GM19099 (cell line): ENCODE data around the gene ZNF316.

Experiments
- POLR2A ChIP-seq: IDR thresholded peaks from 3 replicates; pipeline ENCODE4 v1.6.1; 2011; ENCODE audit warnings: low read depth; ENCODE audit not compliant: insufficient read length; ENCODE audit errors: extremely low read depth

The ZNF316 gene

DNA sequence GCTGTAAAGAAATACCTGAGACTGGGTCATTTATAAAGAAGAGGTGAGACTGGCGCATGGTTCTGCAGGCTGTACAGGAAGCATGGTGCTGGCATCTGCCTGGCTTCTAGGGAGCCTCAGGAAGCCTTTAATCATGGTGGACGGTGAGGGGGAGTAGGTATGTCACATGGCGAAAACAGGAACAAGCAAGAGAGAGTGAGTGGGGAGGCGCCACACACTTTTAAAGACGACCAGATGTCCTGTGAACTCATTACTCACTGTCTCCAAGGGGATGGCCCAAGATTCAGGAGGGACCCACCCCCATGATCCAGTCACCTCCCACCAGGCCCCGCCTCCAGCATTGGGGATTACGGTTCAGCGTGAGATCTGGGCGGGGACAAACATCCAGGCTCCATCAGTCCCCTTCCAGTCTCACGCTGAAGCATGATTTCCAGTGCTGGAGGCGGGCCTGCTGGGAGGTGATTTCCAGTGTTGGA, 3.2 kb downstream of the ZNF316 start:
- TF ChIP-seq POLR2A = no peak

DNA sequence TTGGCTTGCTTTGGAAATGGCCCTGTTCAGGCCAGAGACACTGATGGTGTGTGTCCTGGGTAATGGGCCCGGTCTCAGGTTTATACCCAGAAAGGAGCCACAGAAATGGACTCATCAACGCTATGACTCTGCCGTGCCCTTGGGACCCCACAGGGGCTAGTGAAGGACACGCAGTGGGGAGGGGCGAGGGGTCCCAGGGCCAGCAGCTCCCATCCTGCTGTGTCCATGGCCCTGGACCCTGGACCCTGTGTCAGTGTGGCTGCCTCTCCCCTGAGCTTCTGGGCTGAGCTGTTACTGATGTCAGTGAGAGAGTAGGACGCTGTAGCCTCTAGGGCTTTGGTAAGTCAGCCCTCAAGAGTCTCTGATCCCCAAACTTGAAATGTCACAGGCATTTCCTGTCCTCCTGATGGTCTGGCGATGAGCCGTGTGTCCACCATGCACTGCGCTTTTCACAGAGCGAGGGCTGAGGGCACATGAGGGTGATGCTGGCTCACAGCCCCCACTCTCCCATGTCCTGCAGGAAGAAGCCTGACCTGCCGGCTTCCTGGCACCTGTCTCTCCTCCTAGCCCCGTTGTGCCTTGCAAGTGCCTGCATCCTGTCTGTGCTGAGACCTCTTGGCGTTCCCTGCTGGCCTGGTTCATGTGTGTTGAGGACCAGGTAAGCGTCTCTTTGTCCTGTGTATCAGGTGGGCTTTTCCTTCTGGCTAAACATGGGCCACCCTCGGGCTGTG, 4.4 kb downstream of the ZNF316 start:
- no peak for TF ChIP-seq POLR2A

DNA sequence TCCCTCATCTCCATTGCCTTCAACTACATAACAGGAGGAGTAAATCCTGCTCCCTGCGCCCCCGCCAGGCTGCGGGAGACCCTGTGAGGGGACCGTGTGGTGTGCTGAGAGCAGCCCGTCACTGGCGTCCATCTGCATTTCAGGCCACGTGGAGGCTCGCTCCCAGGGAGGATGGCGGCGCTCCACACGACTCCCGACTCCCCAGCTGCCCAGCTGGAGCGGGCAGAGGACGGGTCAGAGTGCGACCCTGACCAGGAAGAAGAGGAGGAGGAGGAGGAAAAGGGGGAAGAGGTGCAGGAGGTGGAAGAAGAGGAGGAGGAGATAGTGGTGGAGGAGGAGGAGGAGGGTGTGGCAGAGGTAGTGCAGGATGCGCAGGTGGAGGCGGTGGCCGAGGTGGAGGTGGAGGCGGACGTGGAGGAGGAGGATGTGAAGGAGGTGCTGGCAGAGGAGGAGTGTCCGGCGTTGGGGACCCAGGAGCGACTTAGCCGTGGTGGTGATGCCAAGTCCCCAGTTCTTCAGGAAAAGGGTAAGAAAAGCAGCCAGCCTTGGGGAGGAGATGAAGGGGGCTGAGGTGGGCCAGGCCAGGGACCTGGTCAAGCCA, 5.2 kb downstream of the ZNF316 start:
- TF ChIP-seq POLR2A = no peak

DNA sequence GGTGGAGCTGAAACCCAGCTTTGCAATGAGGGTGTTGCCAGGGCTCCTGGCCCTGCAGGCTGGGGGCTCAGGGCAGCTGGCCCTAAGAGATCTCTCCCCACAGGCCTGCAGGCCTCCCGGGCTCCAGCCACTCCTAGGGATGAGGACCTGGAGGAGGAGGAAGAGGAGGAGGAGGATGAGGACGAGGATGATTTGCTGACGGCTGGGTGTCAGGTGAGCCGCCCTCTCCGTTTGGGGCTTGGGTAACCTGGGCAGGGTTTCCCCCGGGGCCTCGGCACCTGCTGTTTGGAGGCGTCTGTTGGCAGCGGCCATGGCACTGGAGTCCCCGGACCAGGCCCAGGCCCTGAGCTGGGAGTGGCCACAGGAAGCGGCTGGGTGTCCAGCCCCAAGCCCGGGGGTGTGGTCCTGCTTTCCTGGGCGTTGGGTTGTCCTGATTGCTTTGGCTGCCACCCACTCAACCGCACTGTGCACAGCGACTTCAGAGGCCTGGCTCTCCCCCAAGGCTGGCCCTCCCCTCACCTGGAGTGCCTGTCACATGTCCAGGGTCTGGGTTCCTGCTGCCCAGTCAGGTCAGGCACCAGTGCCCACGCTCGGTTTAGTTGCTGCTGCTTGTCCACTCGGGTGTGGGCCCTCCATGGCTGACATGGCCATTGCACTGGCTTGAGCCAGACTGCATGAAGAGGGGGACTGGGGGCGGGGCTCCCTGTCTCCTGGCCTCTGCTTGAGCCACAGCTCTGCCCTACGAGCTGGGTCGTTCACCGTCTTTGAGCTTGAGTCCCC, 5.9 kb downstream of the ZNF316 start:
- no peak for TF ChIP-seq POLR2A

DNA sequence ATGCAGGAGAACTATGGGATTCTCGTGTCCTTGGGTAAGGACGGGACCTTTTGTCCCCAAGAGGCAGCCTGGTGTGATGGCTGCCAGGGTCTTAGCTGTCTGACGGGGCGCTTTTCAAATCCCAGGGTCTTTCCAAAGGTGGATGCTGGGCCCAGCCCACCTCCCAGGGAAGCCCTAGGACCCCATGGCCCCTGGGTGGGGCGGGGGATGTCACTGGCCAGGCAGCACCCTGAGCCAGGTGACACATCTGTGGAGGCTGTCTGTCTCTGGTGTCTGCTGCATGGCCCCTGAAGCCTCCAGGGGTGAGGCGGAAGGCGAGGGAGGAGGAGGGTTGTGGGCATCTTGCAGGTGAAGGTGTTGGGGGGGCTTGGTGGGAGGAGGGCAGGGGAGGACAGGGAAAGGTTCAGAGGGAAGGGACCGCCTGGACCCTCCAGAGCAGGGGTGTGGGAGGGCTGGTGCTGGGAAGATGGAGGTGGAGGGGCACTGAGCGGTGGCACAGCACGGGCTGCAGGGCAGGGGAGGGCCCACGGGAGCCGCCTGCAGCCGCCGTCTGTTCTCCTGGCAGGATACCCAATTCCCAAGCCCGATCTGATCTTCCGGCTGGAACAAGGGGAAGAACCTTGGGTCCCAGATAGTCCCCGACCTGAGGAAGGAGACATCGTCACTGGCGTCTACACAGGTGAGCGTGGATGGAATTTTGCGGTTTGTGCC, 7.0 kb downstream of the ZNF316 start:
- TF ChIP-seq POLR2A = no peak

DNA sequence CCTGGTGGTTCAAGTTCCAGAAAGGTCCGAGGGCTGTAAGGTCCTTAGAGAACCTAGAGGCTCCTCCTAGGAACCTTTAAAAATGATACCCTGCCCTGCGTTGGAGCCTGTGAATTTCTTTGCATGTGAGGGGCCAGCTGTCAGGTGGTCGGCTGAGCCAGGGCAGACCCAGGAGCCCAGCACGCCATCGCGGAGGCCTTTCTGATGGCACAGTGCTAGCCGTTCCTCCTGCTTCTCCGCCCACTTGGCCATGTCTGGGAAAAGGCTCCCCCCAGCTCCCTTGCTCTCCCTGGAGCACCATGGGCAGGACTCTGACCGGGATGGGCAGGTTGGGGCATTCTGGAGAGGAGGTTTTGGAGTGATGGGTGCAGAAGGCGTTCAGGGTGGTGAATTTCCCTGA, 7.6 kb downstream of the ZNF316 start:
- no peak for TF ChIP-seq POLR2A

DNA sequence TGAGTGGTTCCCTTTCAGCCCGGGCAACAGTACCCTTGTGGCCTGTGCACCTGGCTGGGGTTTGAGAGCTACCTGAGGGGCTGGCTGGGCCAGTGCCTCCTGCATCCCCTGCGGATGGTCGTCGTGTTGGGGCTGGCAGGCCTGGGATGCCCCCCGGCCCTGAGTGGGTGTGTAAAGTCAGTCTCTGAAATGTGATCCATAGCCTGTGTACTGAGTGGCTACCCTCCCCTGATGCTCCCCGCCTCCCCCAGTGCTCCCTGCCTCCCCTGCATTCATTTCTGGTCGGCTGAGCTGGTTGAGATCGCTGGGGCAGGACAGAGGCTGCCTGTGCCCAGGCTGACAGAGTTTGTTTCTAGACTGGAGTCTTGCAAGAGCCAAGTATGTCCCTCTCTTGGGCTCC, 9.3 kb downstream of the ZNF316 start:
- no peak for TF ChIP-seq POLR2A

DNA sequence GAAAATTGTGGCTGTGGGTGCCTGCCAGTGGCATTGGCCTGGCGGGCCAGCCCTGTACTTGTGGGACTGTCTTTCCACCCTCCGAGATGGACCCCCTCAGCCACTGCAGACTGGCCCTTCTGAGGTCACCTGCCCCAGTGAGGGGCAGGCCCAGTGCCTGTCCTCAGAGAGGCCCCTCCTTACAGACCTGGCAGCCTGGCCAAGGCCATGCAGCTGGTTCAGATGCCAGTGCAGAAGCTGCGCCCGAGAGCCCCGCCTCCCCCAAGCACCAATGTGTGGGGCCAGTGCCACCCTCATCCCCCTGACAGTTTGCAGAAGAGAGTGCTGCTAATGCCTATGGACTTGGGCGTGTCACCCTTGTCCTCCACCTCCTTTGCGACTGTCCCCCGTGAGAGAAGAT, 10.0 kb downstream of the ZNF316 start:
- no peak for TF ChIP-seq POLR2A

DNA sequence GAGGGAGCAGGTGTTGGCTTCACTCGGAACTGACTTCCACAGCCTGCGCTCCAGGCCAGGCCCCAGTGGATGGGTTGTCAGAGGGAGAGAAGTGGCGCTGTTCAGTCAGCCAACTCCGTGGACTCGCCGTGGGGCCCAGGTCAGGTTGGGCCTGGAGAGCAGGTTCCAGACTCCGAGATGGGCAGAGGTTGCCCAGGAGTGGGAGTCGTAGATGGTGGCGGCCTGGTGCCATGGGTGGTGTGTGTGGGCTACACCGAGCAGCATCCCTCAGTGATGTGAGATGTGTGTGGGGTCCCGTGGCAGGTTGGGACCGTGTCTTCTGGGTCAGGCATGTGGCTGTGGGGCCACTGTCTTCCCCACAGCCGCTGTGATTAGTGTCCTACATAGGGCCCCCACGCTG, 10.4 kb downstream of the ZNF316 start:
- TF ChIP-seq POLR2A = no peak

DNA sequence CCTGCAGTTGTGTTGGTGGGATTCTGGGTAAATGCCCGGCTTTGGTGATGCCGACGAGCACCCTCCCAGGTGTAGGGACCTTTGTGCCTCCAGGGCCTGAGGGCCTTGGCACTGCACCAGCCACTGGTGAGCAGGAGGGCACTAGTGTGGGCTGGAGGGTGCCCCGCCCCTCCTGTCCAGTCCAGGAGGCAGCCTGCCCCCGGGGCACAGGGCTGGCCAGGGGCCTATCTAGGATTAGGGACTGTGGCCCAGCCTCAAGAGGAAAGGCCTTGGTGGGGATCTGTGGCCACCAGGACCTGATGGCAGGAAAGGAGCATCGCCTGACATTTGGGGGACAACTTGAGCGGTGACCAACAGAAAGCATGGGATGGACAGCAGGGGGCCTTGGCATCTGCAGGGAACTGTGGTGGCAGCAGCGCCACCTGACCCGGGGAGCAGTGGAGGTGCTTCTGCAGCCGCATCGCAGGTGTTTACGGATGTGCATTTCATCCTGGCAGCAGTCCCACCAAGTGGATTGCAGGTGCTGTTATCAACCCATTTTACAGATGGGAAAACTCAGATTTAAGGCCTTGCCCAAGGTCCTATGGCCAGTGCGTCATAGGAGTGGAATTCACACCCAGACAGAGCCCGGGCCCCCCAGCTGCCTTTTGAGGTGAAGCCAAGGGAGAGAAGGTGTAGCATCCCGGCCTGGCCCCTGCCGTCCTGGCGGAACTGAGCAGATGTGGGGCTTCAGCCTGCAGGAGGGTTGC, 11.1 kb downstream of the ZNF316 start:
- TF ChIP-seq POLR2A = no peak

DNA sequence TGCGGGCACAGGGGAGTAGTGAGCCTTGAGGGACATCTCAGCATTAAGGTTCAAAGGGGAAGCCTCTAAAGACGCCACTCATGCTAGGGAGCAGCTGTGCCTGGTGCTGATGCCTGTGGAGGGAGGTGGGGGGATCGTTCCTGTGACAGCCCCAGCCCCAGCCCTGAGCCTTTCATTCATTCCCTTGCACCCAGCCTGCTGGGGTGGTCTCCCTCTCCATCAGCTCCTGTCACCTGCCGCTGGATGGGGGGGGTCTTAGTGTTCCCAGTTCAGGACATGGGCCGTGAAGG, 11.6 kb downstream of the ZNF316 start:
- no peak for TF ChIP-seq POLR2A

DNA sequence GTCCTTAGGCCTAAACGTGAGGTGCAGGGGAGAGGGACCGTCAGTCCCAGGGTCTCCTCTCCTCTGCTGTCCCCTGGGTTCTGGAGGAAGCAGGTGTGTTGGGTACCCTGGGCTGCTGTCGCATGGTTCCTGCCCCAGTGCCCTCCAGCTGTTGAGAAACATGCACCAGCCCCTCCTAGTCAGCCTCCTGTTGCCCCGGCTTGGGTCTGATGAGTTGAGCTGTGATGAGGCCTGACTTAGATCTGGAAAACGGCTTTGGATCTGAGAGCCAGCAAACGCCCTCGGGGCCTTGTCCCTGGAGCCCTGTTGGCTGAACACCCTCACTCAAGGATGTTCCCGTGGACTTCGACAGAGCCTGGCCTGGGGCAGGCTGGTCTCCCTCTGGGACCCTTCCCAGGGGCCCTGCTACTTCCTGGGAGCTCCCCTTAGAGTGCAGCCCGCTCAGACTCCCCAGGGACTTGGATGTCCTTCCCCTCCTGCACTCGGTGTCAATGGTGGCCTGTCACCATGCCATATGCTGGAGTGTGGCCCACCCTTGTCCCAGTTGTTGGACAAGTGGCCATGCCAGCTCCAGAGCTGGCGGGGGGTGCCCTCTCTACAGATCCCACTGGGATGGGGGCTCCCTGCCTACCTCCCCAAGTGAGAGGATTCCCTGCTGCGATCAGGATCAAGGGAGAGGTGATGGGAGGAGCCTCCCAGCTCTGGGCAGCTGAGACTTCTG, 12.3 kb downstream of the ZNF316 start:
- no peak for TF ChIP-seq POLR2A

DNA sequence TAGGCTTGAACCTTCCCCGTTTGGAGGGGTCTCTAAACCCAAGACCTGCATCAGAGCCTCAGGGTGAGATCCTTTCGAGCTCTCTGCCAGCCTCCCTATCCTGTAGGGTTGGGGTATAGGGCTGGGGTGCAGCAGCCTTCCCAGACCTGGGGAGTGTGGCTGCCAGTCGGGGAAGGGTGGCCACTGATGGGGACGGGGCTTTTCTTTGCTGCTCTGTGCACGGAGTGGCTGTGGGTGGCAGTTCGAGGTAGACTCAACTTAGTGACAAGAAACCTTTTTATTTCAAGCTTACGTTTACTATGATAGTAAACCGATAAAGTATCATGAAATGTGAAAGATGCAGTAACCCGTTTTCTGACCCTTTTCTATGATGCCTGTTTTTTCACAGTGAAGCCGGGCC, 13.0 kb downstream of the ZNF316 start:
- no peak for TF ChIP-seq POLR2A

DNA sequence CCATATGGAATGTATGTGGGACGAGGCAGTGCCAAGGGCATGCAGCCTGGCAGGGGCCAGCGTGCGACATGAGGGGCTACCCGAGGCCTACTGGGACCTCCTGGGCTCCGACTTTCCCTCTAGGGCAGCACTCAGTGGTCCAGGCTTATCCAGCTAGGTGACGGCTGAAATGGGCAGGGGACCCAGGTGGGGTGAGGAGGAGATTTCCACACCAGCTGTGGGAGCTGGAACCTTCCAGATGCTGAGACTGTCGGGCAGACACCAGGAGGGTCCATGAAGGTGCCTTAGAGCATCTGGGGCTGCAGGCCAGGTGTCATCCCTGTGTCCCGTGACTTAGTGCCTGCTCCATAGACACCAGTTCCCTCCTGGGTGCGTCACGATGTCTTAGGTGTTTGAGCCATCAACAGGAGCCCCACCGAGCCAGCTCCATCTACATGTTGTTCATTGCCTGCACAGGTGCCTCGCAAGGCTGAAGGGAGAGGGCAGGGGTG, 13.4 kb downstream of the ZNF316 start:
- no peak for TF ChIP-seq POLR2A
